ENCODE measurements around the gene TIMP2.
"Not testable (repeated sequence)": the region's sequence is repeated elsewhere in the genome, so short reads cannot be mapped to it uniquely, and the experiment has no call there.

The TIMP2 gene

DNA sequence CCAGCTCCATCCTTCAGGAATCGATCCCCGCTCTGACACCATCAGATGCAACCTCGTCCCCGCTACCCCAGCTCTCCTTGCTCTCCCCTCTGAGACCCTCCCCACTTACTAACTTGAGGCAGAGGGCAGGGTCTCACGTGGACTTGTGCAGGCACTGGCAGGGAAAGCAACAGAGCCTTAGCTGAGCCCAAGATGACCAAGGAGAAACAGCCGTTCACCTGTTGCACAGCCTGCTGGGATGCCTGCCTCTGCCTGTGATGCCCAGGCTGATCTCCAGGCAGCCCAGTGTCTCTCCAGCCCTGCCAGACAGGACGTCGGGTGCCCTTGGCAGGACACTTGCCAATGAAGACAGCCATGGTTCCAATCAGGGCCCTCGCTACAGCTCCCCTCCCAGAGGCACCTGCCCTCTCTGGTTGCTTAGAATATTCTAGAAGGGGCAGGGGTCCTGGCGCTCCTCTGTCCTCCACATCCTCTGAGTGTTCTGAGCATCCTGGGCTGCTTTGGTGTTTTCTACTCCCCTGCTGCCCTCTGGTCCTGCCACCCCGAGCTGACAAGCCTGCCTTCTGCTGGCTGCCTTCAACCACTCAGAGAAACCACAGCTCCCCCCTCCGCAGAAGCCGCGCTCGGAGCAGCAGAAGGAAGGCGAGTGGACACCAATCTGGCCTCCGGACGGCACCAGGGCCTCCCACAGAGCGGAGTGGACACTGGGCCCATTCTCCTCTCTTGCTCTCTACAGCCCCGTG lies 28.9 kb downstream of the TIMP2 start:
- Mint-ChIP-seq H3K4me1 (ENCODE audit: low read depth) (peaks cover 9% of the 10 kb centered on the region), H3K36me3 (no peaks in the 10 kb centered on the region), H3K27me3 (no peaks in the 10 kb centered on the region), H3K4me3 (no peak overlapping the region), H3K9me3 (ENCODE audit: low read depth) (no peaks in the 10 kb centered on the region), H3K27ac (no peak overlapping the region)

- Mint-ChIP-seq H3K27ac (no peak overlapping the region), H3K36me3 (no peaks in the 10 kb centered on the region), H3K27me3 (no peaks in the 10 kb centered on the region), H3K9me3 (ENCODE audit: low read depth) (no peaks in the 10 kb centered on the region), H3K4me1 (ENCODE audit: low read depth) (peaks cover 18% of the 10 kb centered on the region), H3K4me3 (no peak overlapping the region)
These were observed 29.9 kb downstream of the TIMP2 start for GRCh38 chr17:78895322-78895721.

DNA sequence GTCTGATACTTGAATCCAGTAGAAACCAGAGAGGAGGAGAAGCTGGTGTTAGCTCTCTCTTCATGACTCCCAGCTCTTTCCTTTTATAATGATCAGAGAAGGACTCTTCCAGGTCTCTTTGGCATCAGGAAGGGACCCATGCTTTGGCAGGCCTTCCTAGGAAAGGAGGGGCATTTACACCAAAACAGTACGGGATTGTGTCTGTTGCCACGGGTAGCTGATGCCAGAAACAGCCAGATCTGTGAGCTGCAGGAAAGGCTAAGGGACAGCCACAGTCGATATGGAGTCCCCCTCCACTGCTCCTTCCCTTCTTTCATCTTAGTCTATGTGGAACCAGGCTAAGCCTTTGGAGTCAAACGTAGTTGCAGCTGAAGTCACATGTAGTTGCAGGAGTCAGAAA lies 31.5 kb downstream of the TIMP2 start:
- no peaks in the 10 kb centered on the region for H3K9me3 Mint-ChIP-seq (ENCODE audit: low read depth)
- peaks cover 31% of the 10 kb centered on the region for H3K4me1 Mint-ChIP-seq (ENCODE audit: low read depth)
- H3K36me3 Mint-ChIP-seq = no peaks in the 10 kb centered on the region

DNA sequence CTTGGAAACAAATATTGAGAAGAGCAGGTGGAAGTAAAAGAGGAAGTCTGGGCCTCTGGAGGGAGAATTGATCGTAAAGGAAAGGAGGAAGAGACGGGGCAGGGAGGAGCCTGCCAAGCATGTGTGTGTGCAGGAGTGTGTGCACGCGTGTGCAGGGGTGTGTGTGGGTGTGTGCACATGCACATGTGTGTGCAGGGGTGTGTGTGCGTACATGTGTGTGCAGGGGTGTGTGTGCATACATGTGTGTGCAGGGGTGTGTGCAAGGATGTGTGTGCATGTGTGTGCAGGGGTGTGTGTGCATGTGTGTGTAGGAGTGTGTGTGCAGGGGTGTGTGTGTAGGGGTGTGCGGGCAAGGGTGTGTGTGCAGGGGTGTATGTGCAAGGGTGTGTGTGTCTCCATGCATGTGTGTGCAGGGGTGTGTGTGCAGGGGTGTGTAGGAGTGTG lies 32.2 kb downstream of the TIMP2 start:
- no peaks in the 10 kb centered on the region for H3K9me3 Mint-ChIP-seq (ENCODE audit: low read depth)
- H3K4me3 Mint-ChIP-seq = no peak overlapping the region
- no peak overlapping the region for H3K27ac Mint-ChIP-seq
- H3K4me1 Mint-ChIP-seq (ENCODE audit: low read depth) = peaks cover 33% of the 10 kb centered on the region
- H3K36me3 Mint-ChIP-seq = no peaks in the 10 kb centered on the region
- no peaks in the 10 kb centered on the region for H3K27me3 Mint-ChIP-seq

More for the DNA sequence above, 31.5 kb downstream of the TIMP2 start:
- no peaks in the 10 kb centered on the region for H3K27me3 Mint-ChIP-seq
- H3K4me3 Mint-ChIP-seq = no peak overlapping the region
- H3K27ac Mint-ChIP-seq = no peak overlapping the region

- no peak overlapping the region for H3K4me3 Mint-ChIP-seq
- H3K27me3 Mint-ChIP-seq = no peaks in the 10 kb centered on the region
- peaks cover 33% of the 10 kb centered on the region for H3K4me1 Mint-ChIP-seq (ENCODE audit: low read depth)
- H3K27ac Mint-ChIP-seq = no peak overlapping the region
- H3K9me3 Mint-ChIP-seq (ENCODE audit: low read depth) = no peaks in the 10 kb centered on the region
- no peaks in the 10 kb centered on the region for H3K36me3 Mint-ChIP-seq
These were observed 32.7 kb downstream of the TIMP2 start for GRCh38 chr17:78892520-78892919.

- H3K9me3 Mint-ChIP-seq (ENCODE audit: low read depth) = no peaks in the 10 kb centered on the region
- H3K4me3 Mint-ChIP-seq = no peak overlapping the region
- no peak overlapping the region for H3K27ac Mint-ChIP-seq
These were observed 33.1 kb downstream of the TIMP2 start for GRCh38 chr17:78892062-78892456.

GRCh38 chr17:78891406-78892061 lies 33.7 kb downstream of the TIMP2 start:
- peaks cover 33% of the 10 kb centered on the region for H3K4me1 Mint-ChIP-seq (ENCODE audit: low read depth)
- no peaks in the 10 kb centered on the region for H3K9me3 Mint-ChIP-seq (ENCODE audit: low read depth)
- no peaks in the 10 kb centered on the region for H3K36me3 Mint-ChIP-seq
- H3K27me3 Mint-ChIP-seq = no peaks in the 10 kb centered on the region
- H3K27ac Mint-ChIP-seq = peak overlapping the region; percentile 76
- H3K4me3 Mint-ChIP-seq = peak overlapping the region; percentile 27

More at GRCh38 chr17:78892062-78892456, 33.1 kb downstream of the TIMP2 start:
- Mint-ChIP-seq H3K4me1 (ENCODE audit: low read depth) (peaks cover 33% of the 10 kb centered on the region), H3K36me3 (no peaks in the 10 kb centered on the region), H3K27me3 (no peaks in the 10 kb centered on the region)

GRCh38 chr17:78890498-78890897 lies 34.7 kb downstream of the TIMP2 start:
- Mint-ChIP-seq H3K27ac (peak overlapping the region; percentile 76), H3K27me3 (no peaks in the 10 kb centered on the region), H3K4me1 (ENCODE audit: low read depth) (peaks cover 33% of the 10 kb centered on the region), H3K4me3 (peak overlapping the region; percentile 38), H3K36me3 (no peaks in the 10 kb centered on the region), H3K9me3 (ENCODE audit: low read depth) (no peaks in the 10 kb centered on the region)

GRCh38 chr17:78890096-78890495 lies 35.1 kb downstream of the TIMP2 start:
- not testable (repeated sequence) for H3K4me3 Mint-ChIP-seq; H3K36me3 Mint-ChIP-seq; H3K27me3 Mint-ChIP-seq; H3K9me3 Mint-ChIP-seq (ENCODE audit: low read depth)
- peaks cover 33% of the 10 kb centered on the region for H3K4me1 Mint-ChIP-seq (ENCODE audit: low read depth)
- H3K27ac Mint-ChIP-seq = peak overlapping the region; percentile 16

GRCh38 chr17:78889531-78889930 lies 35.7 kb downstream of the TIMP2 start:
- Mint-ChIP-seq H3K9me3 (ENCODE audit: low read depth) (no peaks in the 10 kb centered on the region), H3K27ac (peak overlapping the region; percentile 16), H3K4me1 (ENCODE audit: low read depth) (peaks cover 33% of the 10 kb centered on the region), H3K36me3 (no peaks in the 10 kb centered on the region), H3K4me3 (no peak overlapping the region), H3K27me3 (no peaks in the 10 kb centered on the region)

GRCh38 chr17:78888941-78889518 lies 36.2 kb downstream of the TIMP2 start:
- no peaks in the 10 kb centered on the region for H3K27me3 Mint-ChIP-seq
- no peak overlapping the region for H3K27ac Mint-ChIP-seq
- H3K4me1 Mint-ChIP-seq (ENCODE audit: low read depth) = peaks cover 33% of the 10 kb centered on the region

DNA sequence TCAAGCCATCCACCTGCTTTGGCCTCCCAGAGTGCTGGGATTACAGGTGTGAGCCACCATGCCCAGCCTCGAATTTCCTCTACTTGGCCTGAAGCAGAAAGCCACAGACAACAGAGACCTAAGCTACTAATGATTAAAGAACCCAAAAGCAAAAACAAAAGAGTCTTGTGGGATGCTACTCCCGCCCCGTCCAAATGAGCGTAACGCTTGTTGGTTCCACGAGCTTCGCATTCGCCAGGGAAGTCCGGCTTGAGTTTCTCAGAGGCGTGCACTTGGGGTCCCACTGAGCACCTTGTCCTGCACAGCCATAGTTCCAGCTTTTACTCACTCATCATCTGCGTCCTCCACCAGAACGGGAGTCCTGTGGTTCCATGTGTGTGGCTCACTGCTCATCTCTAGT lies 38.2 kb downstream of the TIMP2 start:
- Mint-ChIP-seq H3K27me3 (no peaks in the 10 kb centered on the region), H3K9me3 (ENCODE audit: low read depth) (no peaks in the 10 kb centered on the region), H3K4me3 (no peak overlapping the region), H3K36me3 (no peaks in the 10 kb centered on the region), H3K27ac (no peak overlapping the region), H3K4me1 (ENCODE audit: low read depth) (peaks cover 39% of the 10 kb centered on the region)

More at GRCh38 chr17:78888941-78889518, 36.2 kb downstream of the TIMP2 start:
- peak overlapping the region; percentile 44 for H3K4me3 Mint-ChIP-seq
- H3K9me3 Mint-ChIP-seq (ENCODE audit: low read depth) = no peaks in the 10 kb centered on the region
- H3K36me3 Mint-ChIP-seq = no peaks in the 10 kb centered on the region

- Mint-ChIP-seq H3K4me1 (ENCODE audit: low read depth) (peaks cover 29% of the 10 kb centered on the region), H3K27me3 (no peaks in the 10 kb centered on the region), H3K9me3 (ENCODE audit: low read depth) (no peaks in the 10 kb centered on the region), H3K36me3 (no peaks in the 10 kb centered on the region), H3K27ac (no peak overlapping the region), H3K4me3 (no peak overlapping the region)
These were observed 39.2 kb downstream of the TIMP2 start for GRCh38 chr17:78885956-78886355.

- Mint-ChIP-seq H3K9me3 (ENCODE audit: low read depth) (no peaks in the 10 kb centered on the region), H3K36me3 (no peaks in the 10 kb centered on the region), H3K27ac (no peak overlapping the region), H3K4me1 (ENCODE audit: low read depth) (peaks cover 25% of the 10 kb centered on the region), H3K27me3 (no peaks in the 10 kb centered on the region), H3K4me3 (no peak overlapping the region)
These were observed 40.1 kb downstream of the TIMP2 start for GRCh38 chr17:78884876-78885667.
